ENCODE results near the gene CFAP77.

The CFAP77 gene

GRCh38 chr9:132410642-132411041, 631 bp downstream of the CFAP77 start:
- no peak for DNase-seq

GRCh38 chr9:132411091-132411508, 1.1 kb downstream of the CFAP77 start:
- peak; percentile 2 for DNase-seq

GRCh38 chr9:132412089-132412488, 2.1 kb downstream of the CFAP77 start:
- no peak for DNase-seq

GRCh38 chr9:132413926-132414325, 3.9 kb downstream of the CFAP77 start:
- DNase-seq: no peak

GRCh38 chr9:132414731-132415130, 4.7 kb downstream of the CFAP77 start:
- no peak for DNase-seq

GRCh38 chr9:132415181-132415580, 5.2 kb downstream of the CFAP77 start:
- DNase-seq: no peak

- DNase-seq: no peak
Measured at GRCh38 chr9:132418726-132419363, 8.8 kb downstream of the CFAP77 start.

GRCh38 chr9:132422574-132422973, 12.6 kb downstream of the CFAP77 start:
- DNase-seq: no peak

GRCh38 chr9:132423503-132423902, 13.5 kb downstream of the CFAP77 start:
- DNase-seq: no peak

GRCh38 chr9:132424857-132425674, 15.1 kb downstream of the CFAP77 start:
- DNase-seq: no peak

GRCh38 chr9:132425675-132426062, 15.7 kb downstream of the CFAP77 start:
- DNase-seq: no peak

- DNase-seq: no peak
Measured at GRCh38 chr9:132426639-132427414, 16.8 kb downstream of the CFAP77 start.

GRCh38 chr9:132430998-132431397, 21.0 kb downstream of the CFAP77 start:
- DNase-seq: no peak

- DNase-seq: no peak
Measured at GRCh38 chr9:132434881-132435280, 24.9 kb downstream of the CFAP77 start.

- no peak for DNase-seq
Measured at GRCh38 chr9:132439153-132439552, 29.1 kb downstream of the CFAP77 start.

- no peak for DNase-seq
Measured at GRCh38 chr9:132440735-132441134, 30.7 kb downstream of the CFAP77 start.

- DNase-seq: no peak
Measured at GRCh38 chr9:132441404-132441803, 31.4 kb downstream of the CFAP77 start.

GRCh38 chr9:132443951-132444607, 34.1 kb downstream of the CFAP77 start:
- DNase-seq: no peak

GRCh38 chr9:132446887-132447286, 36.9 kb downstream of the CFAP77 start:
- DNase-seq: no peak

GRCh38 chr9:132447346-132447745, 37.3 kb downstream of the CFAP77 start:
- no peak for DNase-seq

- no peak for DNase-seq
Measured at GRCh38 chr9:132447902-132448301, 37.9 kb downstream of the CFAP77 start.

- no peak for DNase-seq
Measured at GRCh38 chr9:132451276-132451675, 41.3 kb downstream of the CFAP77 start.

- DNase-seq: no peak
Measured at GRCh38 chr9:132456241-132456640, 46.2 kb downstream of the CFAP77 start.

Measured in midbrain (tissue), 1 donor.